ENCODE measurements around the gene CPTP. TPM values are rescaled to one million over a fixed set of nuclear protein-coding genes. Genes with fewer than 3 reads are reported as not detected.

The CPTP gene
- total RNA-seq, 1 experiment from 2014 or later, result 141 TPM

GRCh38 chr1:1282998-1283397 lies 41.6 kb upstream of the CPTP start:
- Histone ChIP-seq H2AFZ (ENCODE audit: low read length) (no peak overlapping the region), H3K27me3 (ENCODE audit: low read length) (no peaks in the 10 kb centered on the region), H3K4me3 (ENCODE audit: low read length) (no peak overlapping the region), H3K9me3 (ENCODE audit: low read length) (no peaks in the 10 kb centered on the region), H4K20me1 (ENCODE audit: low read length) (no peaks in the 10 kb centered on the region), H3K36me3 (ENCODE audit: low read depth, low read length) (no peaks in the 10 kb centered on the region), H3K9me2 (replicated peaks; ENCODE audit: low read length) (no peaks in the 10 kb centered on the region), H3K79me2 (ENCODE audit: low read length) (no peaks in the 10 kb centered on the region), H3K9ac (ENCODE audit: low read length) (peak overlapping the region; percentile 16), H3K27ac (ENCODE audit: low read length) (peak overlapping the region; percentile 82), H3K4me2 (ENCODE audit: low read length) (no peak overlapping the region), H3K4me1 (ENCODE audit: insufficient read depth, low read length) (peaks cover 24% of the 10 kb centered on the region), H3F3A (ENCODE audit: low read length, unreplicated experiment) (no peaks in the 10 kb centered on the region)
- no peak for TF ChIP-seq CTCF (conservative IDR thresholded peaks at IDR 0.05; ENCODE audit: low read depth, low read length)
- peak; percentile 45 for ATAC-seq
- ChIA-PET CTCF (interaction anchor here (2.3 kb wide), 1 partner anchor 9 kb away, joined by 23 read pairs; no protein-coding TSS in a partner anchor), POLR2A (ENCODE audit: unreplicated experiment) (interaction anchor here (0.6 kb wide), 1 partner anchor 27 kb away, joined by 3 read pairs; no protein-coding TSS in a partner anchor)
- peak; percentile 90 for DNase-seq
- BruUV-seq (replicated peaks), result no TSS peak
- intact Hi-C loops (cut with micrococcal nuclease), result no loop called here

GRCh38 chr1:1283821-1284220 lies 40.8 kb upstream of the CPTP start:
- peak overlapping the region; percentile 26 for H3K4me2 ChIP-seq (ENCODE audit: low read length)
- 0 out of 2 replicates have a peak, but pooled peaks have one; percentile 24 for TF ChIP-seq CTCF (conservative IDR thresholded peaks at IDR 0.05; ENCODE audit: low read depth, low read length)
- no peak for TF ChIP-seq EZH2 (IDR thresholded peaks at IDR 0.05; ENCODE audit: low read length, unreplicated experiment)
- ATAC-seq (peak; percentile 11; the same call in 1 of the 2 replicates), DNase-seq (peak; percentile 58)
- no peak overlapping the region for H3K4me3 ChIP-seq (ENCODE audit: low read length)
- peaks cover 24% of the 10 kb centered on the region for H3K4me1 ChIP-seq (ENCODE audit: insufficient read depth, low read length)
- peak overlapping the region; percentile 16; the same call in 1 of the 2 replicates for H3K9ac ChIP-seq (ENCODE audit: low read length)
- ChIA-PET CTCF (interaction anchor here (0.6 to 2.3 kb wide), 2 partner anchors 8 to 161 kb away, joined by 8 to 23 read pairs; no protein-coding TSS in a partner anchor), POLR2A (ENCODE audit: unreplicated experiment) (interaction anchor here (0.6 kb wide), 1 partner anchor 10 kb away, joined by 3 read pairs; no protein-coding TSS in a partner anchor)
- BruUV-seq (replicated peaks), result no TSS peak
- no peaks in the 10 kb centered on the region for H3K79me2 ChIP-seq (ENCODE audit: low read length)
- no peaks in the 10 kb centered on the region for H4K20me1 ChIP-seq (ENCODE audit: low read length)
- intact Hi-C loops (cut with micrococcal nuclease), result no loop called here
- H3K27me3 ChIP-seq (ENCODE audit: low read length), result no peaks in the 10 kb centered on the region
- no peaks in the 10 kb centered on the region for H3K36me3 ChIP-seq (ENCODE audit: low read depth, low read length)
- H3K27ac ChIP-seq (ENCODE audit: low read length), result peak overlapping the region; percentile 82
- H3K9me2 ChIP-seq (replicated peaks; ENCODE audit: low read length), result no peaks in the 10 kb centered on the region
- H3K9me3 ChIP-seq (ENCODE audit: low read length), result no peaks in the 10 kb centered on the region
- no peaks in the 10 kb centered on the region for H3F3A ChIP-seq (ENCODE audit: low read length, unreplicated experiment)
- H2AFZ ChIP-seq (ENCODE audit: low read length), result no peak overlapping the region

GRCh38 chr1:1284221-1285101 lies 40.1 kb upstream of the CPTP start:
- no peak for DNase-seq
- no peaks in the 10 kb centered on the region for H3K36me3 ChIP-seq (ENCODE audit: low read depth, low read length)
- no peaks in the 10 kb centered on the region for H3K27me3 ChIP-seq (ENCODE audit: low read length)
- H3F3A ChIP-seq (ENCODE audit: low read length, unreplicated experiment), result no peaks in the 10 kb centered on the region
- TF ChIP-seq EZH2 (IDR thresholded peaks at IDR 0.05; ENCODE audit: low read length, unreplicated experiment) (no peak), CTCF (conservative IDR thresholded peaks at IDR 0.05; ENCODE audit: low read depth, low read length) (no peak), EZH2phosphoT487 (IDR thresholded peaks at IDR 0.05; ENCODE audit: borderline replicate concordance, low read length) (no peak)
- H3K9me3 ChIP-seq (ENCODE audit: low read length), result no peaks in the 10 kb centered on the region
- no peak overlapping the region for H3K27ac ChIP-seq (ENCODE audit: low read length)
- no peak overlapping the region for H2AFZ ChIP-seq (ENCODE audit: low read length)
- no peaks in the 10 kb centered on the region for H4K20me1 ChIP-seq (ENCODE audit: low read length)
- no peak overlapping the region for H3K9ac ChIP-seq (ENCODE audit: low read length)
- intact Hi-C loops (cut with micrococcal nuclease), result no loop called here
- peaks cover 24% of the 10 kb centered on the region for H3K4me1 ChIP-seq (ENCODE audit: insufficient read depth, low read length)
- no TSS peak for BruUV-seq (replicated peaks)
- no peaks in the 10 kb centered on the region for H3K9me2 ChIP-seq (replicated peaks; ENCODE audit: low read length)
- H3K79me2 ChIP-seq (ENCODE audit: low read length), result no peaks in the 10 kb centered on the region
- ChIA-PET POLR2A (ENCODE audit: unreplicated experiment) (no interaction called here), CTCF (no interaction called here)
- H3K4me3 ChIP-seq (ENCODE audit: low read length), result no peak overlapping the region
- no peak for ATAC-seq
- H3K4me2 ChIP-seq (ENCODE audit: low read length), result no peak overlapping the region

Measured in PC-3 (cell line).